SH-SY5Y (cell line): ENCODE data around the gene RNU6-8.

Source experiments
- GATA2 ChIP-seq: IDR thresholded peaks from 2 replicates; pipeline ENCODE4 v1.6.1; 2011; ENCODE audit warnings: mild to moderate bottlenecking, low read depth, low read length
- GATA3 ChIP-seq: IDR thresholded peaks from 2 replicates; pipeline ENCODE4 v1.6.1; 2011; ENCODE audit warnings: low read depth, mild to moderate bottlenecking, low read length, moderate library complexity

DNA sequence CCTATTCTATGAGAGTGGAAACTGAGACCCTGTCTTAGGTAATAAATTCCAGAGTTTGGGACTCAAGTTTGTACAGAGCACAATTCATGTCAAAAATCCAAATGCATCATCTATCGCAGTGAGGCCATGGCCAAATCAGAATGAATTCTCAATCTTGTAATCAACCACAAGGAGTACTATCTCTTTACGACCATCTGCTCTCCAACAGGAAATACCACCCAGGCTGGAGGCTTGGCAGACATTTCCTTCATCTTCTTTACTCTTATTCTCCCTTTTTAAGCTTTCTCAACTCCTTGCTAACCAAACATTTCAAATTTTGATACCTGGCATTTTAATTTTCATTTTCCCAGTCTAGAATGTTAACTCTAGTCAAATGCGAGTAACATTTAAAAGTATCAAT, 33.9 kb downstream of the RNU6-8 start:
- no peak for TF ChIP-seq GATA2
- no peak for TF ChIP-seq GATA3
